Measurements from ENCODE around the gene PROSER2.

PROSER2 gene

GRCh38 chr10:11866199-11866925, 43.2 kb downstream of the PROSER2 start:
- no peaks in the 10 kb centered on the region for H3K79me2 ChIP-seq (ENCODE audit: insufficient read depth, low read length)
- no peak overlapping the region for H3K27ac ChIP-seq (ENCODE audit: low read depth, low read length)
- H3K36me3 ChIP-seq (ENCODE audit: low read length): no peaks in the 10 kb centered on the region
- H3F3A ChIP-seq (ENCODE audit: insufficient read depth): no peaks in the 10 kb centered on the region
- no peaks in the 10 kb centered on the region for H3K27me3 ChIP-seq (ENCODE audit: low read length)
- H2AFZ ChIP-seq (ENCODE audit: low read depth, low read length, severe bottlenecking): no peak overlapping the region
- no peak overlapping the region for H3K4me2 ChIP-seq (ENCODE audit: low read depth, low read length, poor library complexity, severe bottlenecking)
- H3K4me3 ChIP-seq (ENCODE audit: insufficient read depth, low read length, poor library complexity, severe bottlenecking): no peak overlapping the region
- TF ChIP-seq EZH2phosphoT487 (conservative IDR thresholded peaks at IDR 0.05; ENCODE audit: low read length) (no peak), CTCF (IDR thresholded peaks at IDR 0.05; ENCODE audit: insufficient read depth, low read length, poor library complexity, severe bottlenecking) (no peak)
- no peaks in the 10 kb centered on the region for H3K9me3 ChIP-seq (ENCODE audit: insufficient read depth, low read length)
- no peaks in the 10 kb centered on the region for H4K20me1 ChIP-seq (ENCODE audit: low read depth, low read length)
- H3K9ac ChIP-seq (ENCODE audit: low read length): no peak overlapping the region
- H3K9me2 ChIP-seq (replicated peaks; ENCODE audit: insufficient read depth, low read length): no peaks in the 10 kb centered on the region

DNA sequence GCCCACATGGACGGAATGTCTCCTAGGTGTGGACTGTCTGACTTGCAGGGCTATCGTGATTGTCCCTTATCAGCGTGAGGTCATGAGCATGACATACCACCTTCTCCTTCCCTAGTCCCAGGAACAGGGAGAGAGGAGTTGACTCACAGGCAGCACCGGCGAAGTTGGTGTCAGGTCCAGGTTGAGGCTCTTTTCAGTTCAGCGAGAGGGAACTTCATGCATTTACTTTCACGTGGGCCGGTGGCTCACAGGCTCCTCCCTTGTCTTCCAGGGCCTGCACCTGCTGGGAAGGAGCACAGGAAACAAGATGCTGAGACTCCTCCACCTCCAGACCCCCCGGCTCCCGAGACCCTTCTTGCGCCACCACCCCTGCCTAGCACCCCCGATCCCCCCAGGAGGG, 46.1 kb downstream of the PROSER2 start:
- no peaks in the 10 kb centered on the region for H3K27me3 ChIP-seq (ENCODE audit: low read length)
- H3K9me2 ChIP-seq (replicated peaks; ENCODE audit: insufficient read depth, low read length): no peaks in the 10 kb centered on the region
- H3K4me3 ChIP-seq (ENCODE audit: insufficient read depth, low read length, poor library complexity, severe bottlenecking): no peak overlapping the region
- no peak overlapping the region for H2AFZ ChIP-seq (ENCODE audit: low read depth, low read length, severe bottlenecking)
- TF ChIP-seq EZH2phosphoT487 (conservative IDR thresholded peaks at IDR 0.05; ENCODE audit: low read length): no peak
- TF ChIP-seq CTCF (IDR thresholded peaks at IDR 0.05; ENCODE audit: insufficient read depth, low read length, poor library complexity, severe bottlenecking): no peak
- no peaks in the 10 kb centered on the region for H3F3A ChIP-seq (ENCODE audit: insufficient read depth)
- no peaks in the 10 kb centered on the region for H3K9me3 ChIP-seq (ENCODE audit: insufficient read depth, low read length)
- H4K20me1 ChIP-seq (ENCODE audit: low read depth, low read length): no peaks in the 10 kb centered on the region
- H3K27ac ChIP-seq (ENCODE audit: low read depth, low read length): no peak overlapping the region
- no peak overlapping the region for H3K9ac ChIP-seq (ENCODE audit: low read length)
- H3K4me2 ChIP-seq (ENCODE audit: low read depth, low read length, poor library complexity, severe bottlenecking): no peak overlapping the region
- no peaks in the 10 kb centered on the region for H3K79me2 ChIP-seq (ENCODE audit: insufficient read depth, low read length)
- no peaks in the 10 kb centered on the region for H3K36me3 ChIP-seq (ENCODE audit: low read length)

DNA sequence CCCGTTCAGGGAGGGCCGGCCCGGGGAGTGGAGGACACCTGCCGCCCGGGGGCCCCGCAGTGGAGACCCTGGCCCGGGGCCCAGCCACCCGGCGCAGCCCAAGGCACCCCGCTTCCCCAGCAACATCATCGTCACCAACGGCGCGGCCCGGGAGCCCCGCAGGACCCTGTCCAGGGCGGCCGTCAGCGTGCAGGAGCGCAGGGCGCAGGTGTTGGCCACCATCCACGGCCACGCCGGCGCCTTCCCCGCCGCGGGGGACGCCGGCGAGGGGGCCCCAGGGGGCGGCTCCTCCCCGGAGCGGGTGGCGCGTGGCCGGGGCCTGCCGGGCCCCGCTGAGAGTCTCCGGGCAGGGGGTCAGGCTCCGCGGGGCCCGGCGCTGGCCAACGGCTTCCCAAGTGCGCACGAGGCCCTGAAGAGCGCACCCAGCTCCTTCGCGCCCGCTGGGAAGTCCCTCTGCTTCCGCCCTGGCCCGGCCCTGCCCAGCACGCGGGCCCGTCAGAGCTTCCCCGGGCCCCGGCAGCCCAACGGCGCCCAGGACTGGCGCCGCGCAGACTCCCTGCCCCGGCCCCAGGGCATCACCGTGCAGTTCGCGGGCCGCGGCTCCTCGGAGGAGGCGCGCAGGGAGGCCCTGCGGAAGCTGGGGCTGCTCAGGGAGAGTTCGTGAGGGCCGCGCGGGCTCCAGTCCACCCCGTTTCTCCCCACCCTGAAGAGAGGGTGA, 46.7 kb downstream of the PROSER2 start:
- Histone ChIP-seq H3K9me3 (ENCODE audit: insufficient read depth, low read length) (no peaks in the 10 kb centered on the region), H3K27ac (ENCODE audit: low read depth, low read length) (no peak overlapping the region), H3K4me3 (ENCODE audit: insufficient read depth, low read length, poor library complexity, severe bottlenecking) (no peak overlapping the region), H4K20me1 (ENCODE audit: low read depth, low read length) (no peaks in the 10 kb centered on the region), H3K27me3 (ENCODE audit: low read length) (no peaks in the 10 kb centered on the region), H3K9me2 (replicated peaks; ENCODE audit: insufficient read depth, low read length) (no peaks in the 10 kb centered on the region), H3K9ac (ENCODE audit: low read length) (no peak overlapping the region), H3K4me2 (ENCODE audit: low read depth, low read length, poor library complexity, severe bottlenecking) (no peak overlapping the region), H3K36me3 (ENCODE audit: low read length) (no peaks in the 10 kb centered on the region), H3K79me2 (ENCODE audit: insufficient read depth, low read length) (no peaks in the 10 kb centered on the region), H3F3A (ENCODE audit: insufficient read depth) (no peaks in the 10 kb centered on the region), H2AFZ (ENCODE audit: low read depth, low read length, severe bottlenecking) (no peak overlapping the region)
- TF ChIP-seq CTCF (IDR thresholded peaks at IDR 0.05; ENCODE audit: insufficient read depth, low read length, poor library complexity, severe bottlenecking) (no peak), EZH2phosphoT487 (conservative IDR thresholded peaks at IDR 0.05; ENCODE audit: low read length) (no peak)
